Activated CD4-positive, alpha-beta T cell treated with anti-CD3 and anti-CD28 coated beads, Interleukin-2, amount 50 U/mL, for 4 hours (primary cell): ENCODE measurements around the gene ZFPL1.

Experiments
- DNase-seq, 2 experiments: peaks; one replicate each; pipeline ENCODE4 v3.0.0-alpha.2; 2020

Gene ZFPL1

DNA sequence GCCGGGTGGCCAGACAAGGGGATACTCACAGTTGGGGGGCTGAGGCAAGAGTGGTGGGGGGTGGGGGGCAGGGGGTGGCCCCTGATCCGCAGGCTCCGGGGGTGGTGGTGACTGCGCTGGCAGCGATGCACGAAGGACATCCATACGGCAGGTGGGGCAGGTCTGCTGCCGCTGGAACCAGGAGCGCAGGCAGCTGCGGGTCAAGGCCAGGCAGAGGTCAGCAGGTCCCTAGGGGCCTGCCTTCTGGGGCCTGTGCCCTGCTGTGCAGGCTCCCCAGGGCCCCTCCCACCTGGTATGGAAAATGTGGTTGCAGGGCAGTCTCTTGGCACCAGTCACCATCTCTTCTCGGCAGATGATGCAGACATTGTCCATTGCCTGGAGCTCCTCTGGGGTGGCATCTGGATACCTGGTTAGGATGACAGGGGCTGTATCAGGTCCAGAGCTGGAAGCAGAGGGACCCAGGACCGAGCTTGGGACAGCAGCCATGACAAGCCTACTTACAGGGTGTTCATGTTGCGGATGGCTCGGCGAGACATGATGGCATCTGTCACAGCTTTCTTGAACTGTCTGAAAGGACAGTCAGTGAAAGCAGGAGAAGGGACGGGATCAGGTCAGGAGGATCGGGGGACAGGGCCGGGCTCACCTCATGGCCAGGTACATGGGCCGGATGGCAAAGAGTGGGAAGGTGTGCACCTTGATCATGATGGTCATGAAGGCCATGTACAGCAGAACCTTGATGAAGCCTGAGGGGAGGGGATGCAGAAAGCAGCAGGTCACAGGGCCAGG is 46.8 kb downstream of the ZFPL1 start:
- DNase-seq, result no peak

DNA sequence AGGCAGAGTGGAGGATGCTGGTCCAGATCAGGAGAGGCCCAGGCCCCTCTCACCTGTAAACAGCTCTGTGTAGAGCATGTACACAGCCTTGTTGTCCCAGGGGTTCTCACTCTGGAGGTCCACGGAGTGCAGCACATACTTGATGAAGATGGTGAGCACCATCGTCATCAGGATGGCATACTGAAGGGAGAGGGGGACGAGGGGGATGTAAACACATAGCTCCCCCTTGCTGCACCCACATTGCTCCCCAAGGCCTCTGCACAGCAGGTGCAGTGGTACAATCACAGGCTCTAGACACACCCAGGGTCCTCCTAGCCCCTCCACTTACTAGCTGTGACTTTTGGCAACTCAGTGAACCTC is 47.4 kb downstream of the ZFPL1 start:
- no peak for DNase-seq

DNA sequence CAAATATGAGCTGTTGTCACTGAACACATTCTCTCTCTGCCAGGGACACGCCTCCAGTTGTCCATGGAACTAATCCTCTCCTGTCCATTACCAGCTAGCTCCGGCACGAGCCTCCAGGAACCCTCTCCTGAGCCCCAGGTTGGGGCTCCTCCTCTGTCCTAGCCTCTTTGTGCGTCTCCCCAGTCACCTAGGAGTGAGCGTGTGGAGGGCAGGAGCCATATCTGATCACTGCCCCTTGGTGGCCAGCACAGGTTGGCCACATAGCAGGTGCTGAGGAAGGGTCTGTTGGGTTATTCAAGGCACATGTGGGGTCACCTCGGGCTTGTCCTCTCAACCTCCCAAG is 47.8 kb downstream of the ZFPL1 start:
- DNase-seq, result no peak

DNA sequence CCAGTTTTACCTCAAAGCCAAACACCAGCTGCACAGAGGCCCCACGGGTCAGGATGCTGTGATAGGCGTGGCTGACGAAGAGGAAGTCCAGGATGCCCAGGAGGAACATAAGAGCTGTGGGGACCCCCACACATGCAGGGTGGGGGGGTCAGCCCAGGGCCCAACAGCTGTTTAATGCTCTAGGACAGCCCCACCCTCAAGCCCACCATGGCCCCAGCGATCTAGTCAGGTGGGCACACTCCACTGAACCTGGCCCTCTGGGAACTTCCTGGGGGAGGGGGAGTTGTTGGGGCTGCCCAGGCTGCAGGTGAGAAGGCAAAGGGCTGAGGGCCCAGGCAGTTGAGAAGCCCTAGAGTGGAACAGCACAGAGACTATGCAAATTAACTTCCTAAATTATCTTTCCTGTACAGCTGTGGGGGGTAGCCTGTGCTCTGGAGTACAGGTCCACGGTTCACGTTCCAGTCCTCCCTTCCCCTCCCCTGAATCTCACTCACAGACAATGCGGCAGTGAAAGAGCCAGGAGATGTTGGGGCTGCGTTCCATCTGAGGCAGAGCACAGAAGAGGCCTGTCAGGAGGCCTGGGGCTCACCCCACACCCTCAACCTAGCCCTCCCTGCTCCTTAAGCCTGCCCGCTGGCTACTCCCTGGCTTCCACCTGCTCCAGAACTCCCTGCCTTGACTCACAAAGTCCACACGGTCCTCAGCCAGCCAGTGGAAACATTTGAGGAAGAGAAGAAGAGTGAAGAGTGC is 48.4 kb downstream of the ZFPL1 start:
- DNase-seq, result no peak

DNA sequence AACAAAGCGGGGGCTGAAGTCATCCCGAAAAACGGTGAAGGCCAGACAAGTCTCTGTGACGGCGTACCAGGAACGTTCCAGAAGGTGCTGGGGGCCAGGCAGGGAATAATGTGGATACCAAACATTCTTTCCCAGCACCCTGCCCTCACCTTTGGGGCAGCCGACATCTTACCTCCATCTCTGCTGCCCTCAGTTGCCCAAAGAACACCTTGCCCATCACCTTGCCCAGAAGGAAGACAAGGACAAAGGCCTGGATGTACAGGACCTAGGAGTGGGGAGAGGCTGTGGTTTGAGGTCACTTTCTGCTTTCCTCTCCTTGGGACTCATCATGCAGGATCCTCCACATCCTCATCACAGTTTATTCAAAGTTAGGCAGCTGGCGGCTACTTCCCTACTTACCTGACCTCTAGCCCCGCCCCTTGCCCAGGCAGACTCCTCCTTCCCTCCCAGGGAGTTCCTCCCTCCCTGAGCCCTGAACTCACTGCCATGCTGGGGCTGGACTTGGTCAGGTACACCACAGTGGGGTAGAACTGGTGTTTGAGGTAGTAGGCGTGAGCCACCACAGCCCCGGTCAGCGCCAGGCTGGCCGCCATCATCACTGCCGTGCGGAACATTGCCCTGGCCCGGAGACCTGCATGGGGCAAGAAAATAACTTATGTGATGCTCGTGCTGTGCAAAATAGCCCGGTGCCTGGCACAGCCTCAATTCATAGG is 49.1 kb downstream of the ZFPL1 start:
- DNase-seq, result peak in 1 of 2 experiments; percentile 38

DNA sequence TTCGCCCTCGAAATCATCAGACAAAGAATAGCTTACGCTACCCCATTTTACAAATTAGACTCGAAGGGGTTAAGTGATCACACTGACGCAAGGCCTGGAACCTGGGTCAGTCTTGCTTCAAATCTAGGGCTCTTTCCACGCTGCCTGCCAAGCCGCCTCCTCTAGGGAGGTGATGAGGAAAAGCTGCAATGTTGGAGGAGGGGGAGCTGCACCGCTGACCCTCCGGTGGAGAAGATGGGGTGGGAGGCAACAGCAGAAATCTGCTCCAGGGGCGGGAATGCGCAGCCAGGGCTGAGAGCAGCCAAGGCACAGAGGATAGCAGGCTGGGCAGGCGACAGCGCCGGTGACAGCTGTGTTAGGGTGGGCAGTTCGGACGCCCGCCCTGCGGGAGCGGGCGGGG is 49.7 kb downstream of the ZFPL1 start:
- DNase-seq, result no peak

DNA sequence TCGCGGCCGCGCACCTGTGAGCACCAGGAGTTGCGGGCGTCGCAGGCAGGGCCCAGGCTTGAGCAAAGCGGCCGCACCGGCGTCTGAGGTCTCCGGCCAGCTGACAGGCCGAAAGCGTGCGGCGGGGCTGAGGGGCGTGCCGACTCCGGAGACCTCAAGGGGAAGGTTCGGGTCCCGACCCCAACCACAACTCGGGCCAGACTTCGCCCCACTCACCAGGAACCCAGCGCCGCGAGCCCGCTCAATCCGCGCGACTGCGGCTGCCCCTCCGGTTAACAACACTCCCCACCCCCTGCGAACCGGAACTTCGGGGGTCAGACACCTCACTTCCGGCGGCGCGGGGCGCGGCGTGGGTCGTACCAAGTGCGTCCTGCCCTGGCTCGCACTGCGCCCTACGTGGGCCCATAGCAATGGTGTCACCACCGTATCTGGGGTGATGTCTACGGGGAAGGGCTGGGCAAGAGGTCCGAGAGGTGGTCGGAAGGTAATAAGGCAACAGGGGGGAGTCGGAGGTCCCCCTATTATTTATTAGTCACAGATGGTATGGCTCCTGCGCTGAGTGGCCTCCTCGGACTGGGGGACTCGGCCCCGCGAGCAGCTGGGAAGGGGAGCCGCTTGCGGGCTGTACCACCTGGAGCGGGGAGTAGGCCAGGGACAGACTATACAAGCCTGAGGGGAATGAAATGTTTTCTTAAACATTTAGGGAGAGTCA is 50.4 kb downstream of the ZFPL1 start, which contains the start of gene SYVN1:
SYVN1 (minus strand) TSS at position 280 of the 712 bp plus-strand sequence. CDS start 918 bp downstream, outside the sequence.
- DNase-seq, result peak; percentile 87 to 89

DNA sequence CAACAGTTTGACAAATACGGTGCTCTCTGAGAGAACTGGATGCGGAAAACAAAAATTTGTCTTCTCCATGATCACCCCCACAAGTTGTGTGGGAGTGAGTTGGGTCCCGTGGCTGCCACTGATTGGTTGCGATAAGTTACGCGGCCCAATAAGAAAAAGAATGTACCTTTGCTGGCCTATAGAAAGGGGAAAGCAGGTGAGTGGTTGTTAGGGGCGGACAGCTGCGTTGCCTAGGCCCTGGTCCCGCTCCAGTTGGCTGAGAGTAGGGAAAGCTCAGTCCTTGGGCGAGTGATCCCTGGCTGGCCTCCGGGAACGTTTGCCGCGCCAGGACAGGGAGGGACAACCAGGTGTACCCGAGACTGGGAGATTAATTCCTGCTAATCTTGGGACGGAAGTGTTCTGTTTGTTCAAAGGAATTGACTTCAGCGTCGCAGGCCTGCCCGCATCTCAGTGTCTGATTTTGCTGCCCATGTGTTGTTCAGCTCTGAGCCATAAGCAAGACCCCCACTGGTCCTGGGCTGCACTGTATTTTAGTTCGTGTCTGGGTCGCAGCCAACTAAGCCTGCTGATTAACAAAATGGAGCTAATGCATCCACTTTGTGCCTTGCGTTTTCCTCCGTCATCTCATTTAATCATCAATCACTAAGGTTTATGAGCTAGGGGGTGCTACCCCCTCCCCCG is 51.1 kb downstream of the ZFPL1 start:
- peak; percentile 77 to 81 for DNase-seq

DNA sequence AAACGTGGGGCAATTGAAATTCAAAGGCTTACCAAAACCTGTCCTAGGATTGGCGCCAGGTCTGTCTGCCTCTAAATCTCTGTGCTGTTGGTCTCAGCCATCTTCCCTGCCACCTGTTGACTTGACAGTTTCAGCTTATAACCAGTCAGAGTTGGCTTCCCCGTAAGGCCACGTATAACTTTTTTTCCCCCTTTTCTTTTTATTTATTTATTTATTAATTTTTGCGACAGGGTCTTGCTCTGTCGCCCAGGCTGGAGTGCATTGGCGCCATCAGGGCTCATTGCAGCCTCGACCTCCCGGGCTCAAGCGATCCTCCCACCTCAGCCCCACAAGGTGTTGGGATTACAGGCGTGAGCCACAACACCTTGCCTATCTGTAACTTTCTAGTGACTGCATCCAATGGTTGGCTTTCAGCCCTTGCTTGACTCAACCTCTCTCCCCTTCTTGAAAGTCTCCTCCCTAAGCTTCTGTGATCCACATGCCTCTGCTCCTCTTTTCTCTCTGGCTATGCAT is 51.7 kb downstream of the ZFPL1 start:
- DNase-seq, result no peak

DNA sequence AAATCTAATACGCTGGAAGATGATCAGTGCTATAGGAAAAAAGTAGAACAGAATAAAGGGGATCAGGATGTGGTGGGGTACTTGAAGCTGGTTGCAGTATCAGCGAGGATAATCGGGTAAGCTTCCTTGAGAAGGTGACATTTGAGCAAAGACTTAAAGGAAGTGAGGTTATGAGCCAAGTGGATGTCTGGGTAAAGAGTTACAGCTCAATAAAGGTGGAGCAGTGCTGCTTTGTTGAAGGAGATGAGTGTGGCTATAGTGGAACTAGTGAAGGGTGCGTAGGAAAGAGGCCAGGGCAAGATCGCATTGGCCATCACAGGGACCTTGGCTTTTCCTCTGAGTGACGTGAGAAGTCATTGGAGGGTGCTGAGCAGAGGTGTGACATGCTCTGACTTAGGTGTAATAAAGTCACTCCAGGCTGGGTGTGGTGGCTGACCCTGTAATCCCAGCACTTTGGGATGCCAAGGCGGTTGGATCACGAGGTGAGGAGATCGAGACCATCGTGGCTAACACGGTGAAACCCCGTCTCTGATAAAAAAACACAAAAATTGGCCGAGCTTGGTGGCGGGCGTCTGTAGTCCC is 52.6 kb downstream of the ZFPL1 start:
- no peak for DNase-seq
